OCI-LY3 (cell line): Measurements from ENCODE around the gene OR5K4.

Experiments
- EZH2phosphoT487 ChIP-seq: fragments of 200-600 bp; shearing (Covaris generic); IDR thresholded peaks from 2 replicates; pipeline ENCODE4 v1.6.1; 2018; ENCODE audit warnings: antibody characterized with exemption, mixed run types, low read depth
- TF ChIP-seq, protein P1 (sequence below): fragments of 200-600, 300-600 bp; sonication (generic); IDR thresholded peaks from 2 replicates; pipeline ENCODE4 v1.5.1; 2014; ENCODE audit warnings: antibody characterized with exemption, low read length, low read depth

DNA sequence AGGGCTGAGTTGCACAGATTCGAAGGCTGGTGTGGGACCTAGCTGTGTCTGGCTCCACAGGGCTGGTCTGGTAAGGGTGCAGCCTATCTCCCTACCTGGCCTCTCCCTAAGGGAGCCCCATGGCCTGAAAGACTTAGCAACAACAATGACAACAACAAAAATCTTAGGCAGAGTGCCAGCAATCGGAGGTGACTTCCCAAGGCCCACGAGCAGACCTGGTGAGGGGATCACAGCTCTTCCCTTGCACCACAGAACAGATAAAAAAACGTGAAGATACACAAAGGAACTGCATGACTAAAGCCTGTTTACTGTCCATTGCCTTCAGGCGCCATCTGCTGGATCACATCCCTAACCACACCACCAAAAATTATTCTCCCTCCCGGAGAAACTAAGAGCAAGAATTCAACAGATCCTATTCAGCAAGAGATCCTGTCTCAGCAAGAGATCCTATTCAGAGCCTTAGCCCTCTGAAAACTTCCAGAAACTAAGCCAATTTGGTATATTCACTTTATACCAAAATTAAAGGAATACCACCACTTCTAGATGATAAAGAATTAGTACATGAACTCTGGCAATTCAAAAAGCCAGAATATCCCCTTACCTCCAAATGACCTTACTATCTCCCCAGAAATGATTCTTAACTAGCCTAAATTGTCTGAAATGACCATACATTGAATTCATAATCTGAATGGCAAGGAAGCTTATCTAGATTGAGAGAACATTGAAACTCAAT is 24.1 kb upstream of the OR5K4 start:
- TF ChIP-seq, protein P1, sequence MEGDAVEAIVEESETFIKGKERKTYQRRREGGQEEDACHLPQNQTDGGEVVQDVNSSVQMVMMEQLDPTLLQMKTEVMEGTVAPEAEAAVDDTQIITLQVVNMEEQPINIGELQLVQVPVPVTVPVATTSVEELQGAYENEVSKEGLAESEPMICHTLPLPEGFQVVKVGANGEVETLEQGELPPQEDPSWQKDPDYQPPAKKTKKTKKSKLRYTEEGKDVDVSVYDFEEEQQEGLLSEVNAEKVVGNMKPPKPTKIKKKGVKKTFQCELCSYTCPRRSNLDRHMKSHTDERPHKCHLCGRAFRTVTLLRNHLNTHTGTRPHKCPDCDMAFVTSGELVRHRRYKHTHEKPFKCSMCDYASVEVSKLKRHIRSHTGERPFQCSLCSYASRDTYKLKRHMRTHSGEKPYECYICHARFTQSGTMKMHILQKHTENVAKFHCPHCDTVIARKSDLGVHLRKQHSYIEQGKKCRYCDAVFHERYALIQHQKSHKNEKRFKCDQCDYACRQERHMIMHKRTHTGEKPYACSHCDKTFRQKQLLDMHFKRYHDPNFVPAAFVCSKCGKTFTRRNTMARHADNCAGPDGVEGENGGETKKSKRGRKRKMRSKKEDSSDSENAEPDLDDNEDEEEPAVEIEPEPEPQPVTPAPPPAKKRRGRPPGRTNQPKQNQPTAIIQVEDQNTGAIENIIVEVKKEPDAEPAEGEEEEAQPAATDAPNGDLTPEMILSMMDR = peak; percentile 84
- no peak for TF ChIP-seq EZH2phosphoT487
